Kidney epithelial cell (primary cell): ENCODE data around the gene GOSR2. TPM values are rescaled to one million over a fixed set of nuclear protein-coding genes. Genes with fewer than 3 reads are reported as not detected.

Experiments used
- DNase-seq: peaks from one replicate; pipeline ENCODE4 v3.0.0-alpha.2; 2010; ENCODE audit warnings: low read depth
- H3K27me3 ChIP-seq: 2 replicates; pipeline ENCODE4 v1.6.0; 2011; ENCODE audit warnings: low read length; ENCODE audit not compliant: control insufficient read depth, insufficient read depth
- H3K36me3 ChIP-seq: 2 replicates; pipeline ENCODE4 v1.5.1; 2011; ENCODE audit warnings: low read length; ENCODE audit not compliant: control insufficient read depth, insufficient read depth
- H3K4me3 ChIP-seq: 2 replicates; pipeline ENCODE4 v1.5.1; 2011; ENCODE audit warnings: low read depth, mild to moderate bottlenecking, control low read depth, low read length
- total RNA-seq: library from RNA; depleted of rRNA; stranded (reverse); fragments of >200 nt; gene quantifications from 2 replicates; pipeline ENCODE4 v1.2.3, GENCODE V29; 2015
- TF ChIP-seq, protein P1 (sequence below): IDR thresholded peaks from 2 replicates; pipeline ENCODE4 v1.5.1; 2011; ENCODE audit warnings: mild to moderate bottlenecking, moderate library complexity, low read length, control low read depth, inconsistent platforms; ENCODE audit not compliant: insufficient read depth, poor library complexity, severe bottlenecking

The GOSR2 gene
- 36.7 and 37.4 TPM in 2 replicates for total RNA-seq

DNA sequence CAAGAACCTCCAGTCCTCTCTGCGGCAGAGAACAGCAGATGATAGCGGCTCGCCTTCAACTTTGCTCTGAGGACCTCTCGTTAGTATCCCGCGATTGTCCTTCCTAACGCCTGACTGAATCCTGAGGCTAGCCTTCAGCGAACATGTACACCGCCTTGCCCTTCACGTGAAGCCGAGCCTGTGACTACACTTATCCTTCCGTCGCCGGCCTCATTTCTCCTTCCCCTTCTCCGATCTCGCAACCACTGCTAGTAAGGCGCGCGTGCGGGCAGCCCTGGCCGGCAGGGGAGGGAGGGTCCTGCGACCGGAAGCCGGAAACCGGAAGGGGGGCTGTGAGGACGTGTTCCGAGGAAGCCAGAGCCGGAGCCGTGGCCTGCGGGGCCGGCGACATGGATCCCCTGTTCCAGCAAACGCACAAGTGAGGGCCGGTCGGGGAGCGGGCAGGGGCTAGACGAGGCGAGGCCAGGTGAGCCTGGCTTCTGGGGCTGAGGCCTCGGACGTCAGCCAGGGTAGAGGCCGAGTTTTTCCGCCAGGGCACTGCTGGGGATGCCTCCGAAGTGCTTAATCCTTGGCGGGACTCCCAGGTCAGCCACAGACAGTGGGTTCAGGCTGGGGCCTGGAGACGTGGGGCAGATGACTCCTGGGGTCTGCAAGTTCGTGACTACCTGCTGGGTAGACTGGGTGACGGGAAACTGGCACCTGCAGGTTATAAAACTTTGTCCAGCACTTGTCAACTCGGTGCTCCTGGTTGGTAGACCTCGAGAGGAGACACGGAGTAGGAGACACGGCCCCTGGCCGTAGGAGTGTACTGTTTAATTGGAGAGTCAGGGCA lies at the start of gene GOSR2:
TSS of gene GOSR2 (plus strand) at position 357 of the 832 bp plus-strand sequence. CDS start at position 390, 33 bp downstream.
- TF ChIP-seq, protein P1, sequence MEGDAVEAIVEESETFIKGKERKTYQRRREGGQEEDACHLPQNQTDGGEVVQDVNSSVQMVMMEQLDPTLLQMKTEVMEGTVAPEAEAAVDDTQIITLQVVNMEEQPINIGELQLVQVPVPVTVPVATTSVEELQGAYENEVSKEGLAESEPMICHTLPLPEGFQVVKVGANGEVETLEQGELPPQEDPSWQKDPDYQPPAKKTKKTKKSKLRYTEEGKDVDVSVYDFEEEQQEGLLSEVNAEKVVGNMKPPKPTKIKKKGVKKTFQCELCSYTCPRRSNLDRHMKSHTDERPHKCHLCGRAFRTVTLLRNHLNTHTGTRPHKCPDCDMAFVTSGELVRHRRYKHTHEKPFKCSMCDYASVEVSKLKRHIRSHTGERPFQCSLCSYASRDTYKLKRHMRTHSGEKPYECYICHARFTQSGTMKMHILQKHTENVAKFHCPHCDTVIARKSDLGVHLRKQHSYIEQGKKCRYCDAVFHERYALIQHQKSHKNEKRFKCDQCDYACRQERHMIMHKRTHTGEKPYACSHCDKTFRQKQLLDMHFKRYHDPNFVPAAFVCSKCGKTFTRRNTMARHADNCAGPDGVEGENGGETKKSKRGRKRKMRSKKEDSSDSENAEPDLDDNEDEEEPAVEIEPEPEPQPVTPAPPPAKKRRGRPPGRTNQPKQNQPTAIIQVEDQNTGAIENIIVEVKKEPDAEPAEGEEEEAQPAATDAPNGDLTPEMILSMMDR: no peak
- peak; percentile 60 for DNase-seq
- Histone ChIP-seq H3K27me3 (no peaks in the 10 kb centered on the region), H3K36me3 (no peaks in the 10 kb centered on the region), H3K4me3 (peak within 1 kb of the TSS; percentile 88)

DNA sequence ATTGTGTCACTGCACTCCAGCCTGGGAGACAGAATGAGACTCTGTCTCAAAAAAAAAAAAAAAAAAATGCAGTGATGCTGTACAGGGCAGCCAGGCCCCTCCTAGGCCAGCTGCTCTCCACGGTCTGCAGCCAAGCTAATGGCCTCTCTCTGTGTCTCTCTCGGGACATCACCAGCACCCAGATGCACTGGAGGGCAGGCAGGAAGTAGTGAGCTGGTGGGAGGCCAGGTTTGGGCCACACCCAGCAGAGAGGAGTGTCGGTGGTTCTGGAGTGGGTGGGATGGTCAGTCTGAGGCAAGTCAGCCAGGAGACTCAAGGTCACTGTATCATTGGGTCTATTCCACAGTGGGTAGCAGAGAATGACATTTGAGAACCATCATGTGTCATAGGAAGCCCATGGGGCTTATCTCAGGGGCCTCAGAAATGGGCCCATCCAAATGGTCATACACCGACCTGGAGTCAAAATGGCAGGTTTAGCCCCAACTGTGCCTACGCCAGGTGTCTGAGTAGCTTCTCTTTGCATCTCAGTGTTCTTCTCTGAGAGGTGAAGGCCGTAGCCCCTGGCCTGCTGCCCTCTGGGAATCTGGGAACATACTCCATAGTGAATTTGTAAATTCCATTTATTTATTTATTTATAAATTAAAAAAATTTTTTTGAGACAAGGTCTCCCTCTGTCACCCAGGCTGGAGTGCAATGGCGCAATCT lies 48.9 kb upstream of the GOSR2 start:
- no peak overlapping the region for H3K4me3 ChIP-seq
- no peaks in the 10 kb centered on the region for H3K36me3 ChIP-seq
- TF ChIP-seq, protein P1: no peak
- DNase-seq: no peak
- H3K27me3 ChIP-seq: peaks cover 14% of the 10 kb centered on the region

DNA sequence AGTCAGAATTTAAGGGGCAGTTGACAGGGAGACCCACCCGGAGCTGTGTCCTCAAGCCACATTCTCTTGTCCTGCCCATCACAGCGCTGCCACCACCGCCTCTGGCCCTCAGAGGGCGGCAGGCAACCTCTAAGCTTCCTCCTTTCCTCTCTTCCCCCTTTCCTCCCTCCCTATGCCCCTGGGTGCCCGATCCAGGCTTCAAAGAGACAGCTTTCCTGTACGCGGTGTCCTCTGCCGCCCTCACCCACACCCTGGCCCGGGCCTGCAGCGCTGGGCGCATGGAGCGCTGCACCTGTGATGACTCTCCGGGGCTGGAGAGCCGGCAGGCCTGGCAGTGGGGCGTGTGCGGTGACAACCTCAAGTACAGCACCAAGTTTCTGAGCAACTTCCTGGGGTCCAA lies 48.1 kb upstream of the GOSR2 start:
- no peak for DNase-seq
- TF ChIP-seq, protein P1: no peak
- H3K27me3 ChIP-seq: peaks cover 14% of the 10 kb centered on the region
- H3K4me3 ChIP-seq: no peak overlapping the region
- no peaks in the 10 kb centered on the region for H3K36me3 ChIP-seq

DNA sequence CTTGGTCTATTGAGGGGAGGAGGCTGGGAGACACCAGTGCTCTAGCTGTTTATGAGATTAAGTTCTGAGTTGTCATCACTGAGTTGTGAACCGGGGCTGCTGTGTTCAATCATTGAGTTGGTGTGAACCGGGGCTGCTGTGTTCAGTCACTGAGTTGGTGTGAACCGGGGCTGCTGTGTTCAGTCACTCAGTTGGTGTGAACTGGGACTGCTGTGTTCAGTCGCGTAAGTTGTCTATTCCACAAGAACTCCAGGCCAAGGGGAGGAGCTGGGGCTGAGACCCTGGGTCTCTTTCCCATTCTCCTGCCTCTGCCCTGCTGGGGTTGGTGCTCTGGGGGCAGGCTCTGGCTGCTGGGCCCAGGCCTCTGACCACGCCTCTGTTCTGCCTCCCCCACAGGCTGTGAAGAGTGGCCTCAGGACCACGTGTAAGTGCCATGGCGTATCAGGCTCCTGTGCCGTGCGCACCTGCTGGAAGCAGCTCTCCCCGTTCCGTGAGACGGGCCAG lies 47.1 kb upstream of the GOSR2 start:
- no peak for DNase-seq
- TF ChIP-seq, protein P1: no peak
- peaks cover 12% of the 10 kb centered on the region for H3K27me3 ChIP-seq
- H3K36me3 ChIP-seq: no peaks in the 10 kb centered on the region
- H3K4me3 ChIP-seq: no peak overlapping the region

DNA sequence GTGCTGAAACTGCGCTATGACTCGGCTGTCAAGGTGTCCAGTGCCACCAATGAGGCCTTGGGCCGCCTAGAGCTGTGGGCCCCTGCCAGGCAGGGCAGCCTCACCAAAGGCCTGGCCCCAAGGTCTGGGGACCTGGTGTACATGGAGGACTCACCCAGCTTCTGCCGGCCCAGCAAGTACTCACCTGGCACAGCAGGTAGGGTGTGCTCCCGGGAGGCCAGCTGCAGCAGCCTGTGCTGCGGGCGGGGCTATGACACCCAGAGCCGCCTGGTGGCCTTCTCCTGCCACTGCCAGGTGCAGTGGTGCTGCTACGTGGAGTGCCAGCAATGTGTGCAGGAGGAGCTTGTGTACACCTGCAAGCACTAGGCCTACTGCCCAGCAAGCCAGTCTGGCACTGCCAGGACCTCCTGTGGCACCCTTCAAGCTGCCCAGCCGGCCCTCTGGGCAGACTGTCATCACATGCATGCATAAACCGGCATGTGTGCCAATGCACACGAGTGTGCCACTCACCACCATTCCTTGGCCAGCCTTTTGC lies 46.5 kb upstream of the GOSR2 start:
- TF ChIP-seq, protein P1: peak; percentile 34
- DNase-seq: no peak
- no peaks in the 10 kb centered on the region for H3K36me3 ChIP-seq
- peaks cover 12% of the 10 kb centered on the region for H3K27me3 ChIP-seq
- no peak overlapping the region for H3K4me3 ChIP-seq
